HG02943 (cell line): ENCODE results near the gene JAGN1.
"Not testable (repeated sequence)": the region's sequence is repeated elsewhere in the genome, so short reads cannot be mapped to it uniquely, and the experiment has no call there.

Source experiments
- ATAC-seq: cut with Tn5 transposase; IDR thresholded peaks from one replicate; pipeline ENCODE4 v1.9.1; 2021; ENCODE audit warnings: mild to moderate bottlenecking, low read depth, moderate library complexity; ENCODE audit not compliant: unreplicated experiment

Gene JAGN1

GRCh38 chr3:9896755-9897407, 6.5 kb downstream of the JAGN1 start:
- not testable (repeated sequence) for ATAC-seq

GRCh38 chr3:9897408-9898372, 7.3 kb downstream of the JAGN1 start:
- ATAC-seq: no peak

GRCh38 chr3:9898467-9899241, 8.2 kb downstream of the JAGN1 start:
- ATAC-seq: no peak

- ATAC-seq: no peak
These were observed 8.9 kb downstream of the JAGN1 start for GRCh38 chr3:9899289-9899791.

GRCh38 chr3:9900965-9901415, 10.6 kb downstream of the JAGN1 start:
- not testable (repeated sequence) for ATAC-seq

GRCh38 chr3:9901967-9902366, 11.6 kb downstream of the JAGN1 start:
- no peak for ATAC-seq

GRCh38 chr3:9902372-9903237, 12.2 kb downstream of the JAGN1 start, which contains the start of gene IL17RE:
Gene IL17RE, plus strand, starts transcription at chr3:9902848. Its CDS starts 85 bp downstream, at chr3:9902933.
- no peak for ATAC-seq

GRCh38 chr3:9903238-9903624, 12.8 kb downstream of the JAGN1 start:
- ATAC-seq: no peak

- no peak for ATAC-seq
These were observed 13.5 kb downstream of the JAGN1 start for GRCh38 chr3:9903904-9904303.

GRCh38 chr3:9906480-9906879, 16.1 kb downstream of the JAGN1 start:
- no peak for ATAC-seq

GRCh38 chr3:9908286-9908685, 17.9 kb downstream of the JAGN1 start:
- ATAC-seq: no peak

GRCh38 chr3:9909221-9910013, 19.0 kb downstream of the JAGN1 start:
- ATAC-seq: no peak

GRCh38 chr3:9911863-9912262, 21.5 kb downstream of the JAGN1 start:
- no peak for ATAC-seq

- no peak for ATAC-seq
These were observed 22.0 kb downstream of the JAGN1 start for GRCh38 chr3:9912294-9912935.

- no peak for ATAC-seq
These were observed 23.2 kb downstream of the JAGN1 start for GRCh38 chr3:9913601-9914000.

GRCh38 chr3:9914011-9914410, 23.6 kb downstream of the JAGN1 start:
- ATAC-seq: no peak

- ATAC-seq: no peak
These were observed 24.3 kb downstream of the JAGN1 start for GRCh38 chr3:9914559-9915253.
